H9 (cell line): ENCODE results near the gene CTU2. TPM values are rescaled to one million over a fixed set of nuclear protein-coding genes. Genes with fewer than 3 reads are reported as not detected.

ENCODE experiments used
- DNase-seq: peaks from one replicate; pipeline ENCODE4 v3.0.0-alpha.2; 2017
- H2AFZ ChIP-seq: one replicate; pipeline ENCODE4 v1.6.1; 2013; ENCODE audit warnings: mild to moderate bottlenecking, low read length, control low read depth, moderate library complexity
- H2AK5ac ChIP-seq: 2 replicates; pipeline ENCODE4 v1.6.1; 2013; ENCODE audit warnings: low read length, control low read depth, mixed read lengths; ENCODE audit not compliant: insufficient read length
- H2BK120ac ChIP-seq: one replicate; pipeline ENCODE4 v1.6.1; 2013; ENCODE audit warnings: low read depth, mild to moderate bottlenecking, low read length, control low read depth, inconsistent platforms; ENCODE audit not compliant: poor library complexity, severe bottlenecking
- H2BK12ac ChIP-seq: 2 replicates; pipeline ENCODE4 v1.6.1; 2013; ENCODE audit warnings: low read length, control low read depth, mixed read lengths, low read depth; ENCODE audit not compliant: insufficient read length
- H2BK15ac ChIP-seq: 2 replicates; pipeline ENCODE4 v1.6.1; 2013; ENCODE audit warnings: low read depth, low read length, control low read depth
- H2BK20ac ChIP-seq: one replicate; pipeline ENCODE4 v1.6.1; 2013; ENCODE audit warnings: low read depth, mild to moderate bottlenecking, low read length, control low read depth, inconsistent platforms; ENCODE audit not compliant: poor library complexity, severe bottlenecking
- H2BK5ac ChIP-seq: 2 replicates; pipeline ENCODE4 v1.6.1; 2013; ENCODE audit warnings: low read length, control low read depth, mixed read lengths; ENCODE audit not compliant: insufficient read length
- H3K14ac ChIP-seq: 2 replicates; pipeline ENCODE4 v1.6.1; 2013; ENCODE audit warnings: low read length, control low read depth; ENCODE audit not compliant: insufficient read depth
- H3K18ac ChIP-seq: 2 replicates; pipeline ENCODE4 v1.6.1; 2013; ENCODE audit warnings: low read depth, mild to moderate bottlenecking, mixed read lengths, low read length, control low read depth; ENCODE audit not compliant: insufficient read length
- H3K23ac ChIP-seq: 2 replicates; pipeline ENCODE4 v1.6.1; 2013; ENCODE audit warnings: low read length, control low read depth, mixed read lengths, low read depth; ENCODE audit not compliant: insufficient read length
- H3K23me2 ChIP-seq: 2 replicates; pipeline ENCODE4 v1.6.1; 2013; ENCODE audit warnings: low read depth, mild to moderate bottlenecking, mixed read lengths, low read length, control low read depth; ENCODE audit not compliant: insufficient read length, poor library complexity, severe bottlenecking
- H3K27ac ChIP-seq: 2 replicates; pipeline ENCODE4 v1.5.1; 2013; ENCODE audit warnings: low read length, control low read depth, mixed read lengths, low read depth; ENCODE audit not compliant: insufficient read length
- H3K27me3 ChIP-seq: 2 replicates; pipeline ENCODE4 v1.6.1; 2013; ENCODE audit warnings: low read length, control low read depth, inconsistent platforms; ENCODE audit not compliant: insufficient read depth
- H3K4ac ChIP-seq: 2 replicates; pipeline ENCODE4 v1.6.1; 2013; ENCODE audit warnings: low read depth, mild to moderate bottlenecking, control low read depth, inconsistent platforms, low read length, moderate library complexity
- H3K4me1 ChIP-seq: 2 replicates; pipeline ENCODE4 v1.6.1; 2013; ENCODE audit warnings: low read length, control low read depth, inconsistent platforms; ENCODE audit not compliant: insufficient read depth
- H3K4me2 ChIP-seq: 2 replicates; pipeline ENCODE4 v1.6.1; 2013; ENCODE audit warnings: low read length, control low read depth, mixed read lengths; ENCODE audit not compliant: insufficient read length, insufficient read depth
- H3K56ac ChIP-seq: 2 replicates; pipeline ENCODE4 v1.6.1; 2013; ENCODE audit warnings: low read depth, mild to moderate bottlenecking, mixed read lengths, low read length, control low read depth; ENCODE audit not compliant: insufficient read length
- H3K79me1 ChIP-seq: 2 replicates; pipeline ENCODE4 v1.6.1; 2013; ENCODE audit warnings: low read depth, mild to moderate bottlenecking, moderate library complexity, low read length, control low read depth, inconsistent platforms; ENCODE audit not compliant: insufficient read depth, poor library complexity, severe bottlenecking
- H3K79me2 ChIP-seq: 2 replicates; pipeline ENCODE4 v1.6.1; 2013; ENCODE audit warnings: low read length, control low read depth, inconsistent platforms; ENCODE audit not compliant: insufficient read depth
- H3K9ac ChIP-seq: 2 replicates; pipeline ENCODE4 v1.6.1; 2013; ENCODE audit warnings: low read length, control low read depth, mixed read lengths; ENCODE audit not compliant: insufficient read length; ENCODE audit errors: extremely low read depth
- H3K9me3 ChIP-seq: one replicate; pipeline ENCODE4 v1.6.1; 2013; ENCODE audit warnings: low read depth, low read length, inconsistent platforms; ENCODE audit not compliant: control insufficient read depth
- H3T11ph ChIP-seq: one replicate; pipeline ENCODE4 v1.6.1; 2013; ENCODE audit warnings: mild to moderate bottlenecking, low read length, control low read depth, inconsistent platforms
- H4K20me1 ChIP-seq: one replicate; pipeline ENCODE4 v1.6.1; 2013; ENCODE audit not compliant: control insufficient read depth, insufficient read length, insufficient read depth
- H4K5ac ChIP-seq: 2 replicates; pipeline ENCODE4 v1.6.1; 2013; ENCODE audit warnings: low read depth, mild to moderate bottlenecking, mixed read lengths, low read length, control low read depth; ENCODE audit not compliant: insufficient read length
- H4K8ac ChIP-seq: replicated peaks from 2 replicates; pipeline ENCODE4 v1.6.1; 2013; ENCODE audit warnings: low read length, control low read depth, mixed read lengths, low read depth; ENCODE audit not compliant: insufficient read length
- H4K91ac ChIP-seq: 2 replicates; pipeline ENCODE4 v1.6.1; 2013; ENCODE audit warnings: low read depth, mild to moderate bottlenecking, moderate library complexity, mixed read lengths, low read length, control low read depth; ENCODE audit not compliant: insufficient read length
- H3K27ac Mint-ChIP-seq, 3 experiments: 2 replicates in 2 of 3; 3 replicates in 1 of 3; pipeline ENCODE4 v1.8.0; 2020 to 2021; ENCODE audit warnings: mixed read lengths in 3 of 3, mild to moderate bottlenecking in 1 of 3, moderate library complexity in 1 of 3
- H3K27me3 Mint-ChIP-seq: 2 replicates; pipeline ENCODE4 v1.8.0; 2021; ENCODE audit warnings: low read depth, mild to moderate bottlenecking, moderate library complexity, mixed read lengths
- H3K36me3 Mint-ChIP-seq, 3 experiments: 2 replicates in 2 of 3; 3 replicates in 1 of 3; pipeline ENCODE4 v1.8.0; 2020 to 2021; ENCODE audit warnings: low read depth in 3 of 3, mixed read lengths in 3 of 3; ENCODE audit not compliant: insufficient read depth in 1 of 3
- H3K4me1 Mint-ChIP-seq, 2 experiments: 2 replicates each; pipeline ENCODE4 v1.8.0; 2020; ENCODE audit warnings: mixed read lengths in 2 of 2
- H3K4me3 Mint-ChIP-seq, 2 experiments: 2 replicates in 1 of 2; 3 replicates in 1 of 2; pipeline ENCODE4 v1.8.0; 2020 to 2021; ENCODE audit warnings: mild to moderate bottlenecking in 2 of 2, mixed read lengths in 2 of 2, moderate library complexity in 1 of 2
- H3K9me3 Mint-ChIP-seq, 2 experiments: 2 replicates in 1 of 2; 3 replicates in 1 of 2; pipeline ENCODE4 v1.8.0; 2020; ENCODE audit warnings: mild to moderate bottlenecking in 2 of 2, mixed read lengths in 2 of 2, moderate library complexity in 1 of 2
- WGBS: extraction: QIAGEN DNeasy Blood & Tissue Kit; methylation state at CpG from one replicate; pipeline ENCODE4 v1.1.7; 2013; ENCODE audit warnings: missing lambda C conversion rate, low lambda C conversion rate, mixed read lengths; ENCODE audit not compliant: insufficient read length; ENCODE audit errors: extremely low coverage; 5-methylcytosine and 5-hydroxymethylcytosine counted together
- total RNA-seq: library from RNA; stranded (reverse); gene quantifications from 2 replicates; pipeline ENCODE4 v1.2.1, GENCODE V29; 2021
- TF ChIP-seq, protein P1 (sequence below): fragments of 200-600 bp; sonication (generic); conservative IDR thresholded peaks from 3 replicates; pipeline ENCODE4 v1.8.0; 2021; ENCODE audit warnings: antibody characterized with exemption, mild to moderate bottlenecking

Gene CTU2
- total RNA-seq, 1 experiment from 2014 or later, result 32.8 TPM

GRCh38 chr16:88695218-88695617 lies 11.1 kb upstream of the CTU2 start:
- no peaks in the 10 kb centered on the region for H3K9me3 Mint-ChIP-seq
- H3K18ac ChIP-seq, result no peak overlapping the region
- no peak overlapping the region for H2BK15ac ChIP-seq
- H3K27me3 ChIP-seq, result no peaks in the 10 kb centered on the region
- no peak overlapping the region for H3K4ac ChIP-seq
- no peaks in the 10 kb centered on the region for H3K23me2 ChIP-seq
- H2AFZ ChIP-seq, result no peak overlapping the region
- H3K36me3 Mint-ChIP-seq, result peaks cover 0 to 15% (median 14%) of the 10 kb centered on the region in 3 experiments; a peak in 4 of 7 replicates
- H2BK20ac ChIP-seq, result no peak overlapping the region
- no peak overlapping the region for H3K14ac ChIP-seq
- no peaks in the 10 kb centered on the region for H4K20me1 ChIP-seq
- no peaks in the 10 kb centered on the region for H3K9me3 ChIP-seq
- H4K5ac ChIP-seq, result no peak overlapping the region
- no peak overlapping the region for H2BK120ac ChIP-seq
- H3K56ac ChIP-seq, result no peak overlapping the region
- no peak overlapping the region for H2BK5ac ChIP-seq
- H3K23ac ChIP-seq, result no peak overlapping the region
- no peak overlapping the region for H3K9ac ChIP-seq
- no peak overlapping the region for H2AK5ac ChIP-seq
- H3K79me1 ChIP-seq, result no peaks in the 10 kb centered on the region
- DNase-seq, result no peak
- peaks cover 7% of the 10 kb centered on the region; the same call in 1 of the 2 replicates for H3K27me3 Mint-ChIP-seq
- H3K27ac ChIP-seq, result no peak overlapping the region
- no peaks in the 10 kb centered on the region for H3K79me2 ChIP-seq
- H3K4me2 ChIP-seq, result no peak overlapping the region
- H3T11ph ChIP-seq, result no peak overlapping the region
- WGBS, result no CpG with 5 or more reads among the region's 15 CpGs
- no peak overlapping the region for H3K4me3 Mint-ChIP-seq
- H2BK12ac ChIP-seq, result no peak overlapping the region
- no peaks in the 10 kb centered on the region for H3K4me1 ChIP-seq
- H3K27ac Mint-ChIP-seq, result no peak overlapping the region
- TF ChIP-seq, protein P1, sequence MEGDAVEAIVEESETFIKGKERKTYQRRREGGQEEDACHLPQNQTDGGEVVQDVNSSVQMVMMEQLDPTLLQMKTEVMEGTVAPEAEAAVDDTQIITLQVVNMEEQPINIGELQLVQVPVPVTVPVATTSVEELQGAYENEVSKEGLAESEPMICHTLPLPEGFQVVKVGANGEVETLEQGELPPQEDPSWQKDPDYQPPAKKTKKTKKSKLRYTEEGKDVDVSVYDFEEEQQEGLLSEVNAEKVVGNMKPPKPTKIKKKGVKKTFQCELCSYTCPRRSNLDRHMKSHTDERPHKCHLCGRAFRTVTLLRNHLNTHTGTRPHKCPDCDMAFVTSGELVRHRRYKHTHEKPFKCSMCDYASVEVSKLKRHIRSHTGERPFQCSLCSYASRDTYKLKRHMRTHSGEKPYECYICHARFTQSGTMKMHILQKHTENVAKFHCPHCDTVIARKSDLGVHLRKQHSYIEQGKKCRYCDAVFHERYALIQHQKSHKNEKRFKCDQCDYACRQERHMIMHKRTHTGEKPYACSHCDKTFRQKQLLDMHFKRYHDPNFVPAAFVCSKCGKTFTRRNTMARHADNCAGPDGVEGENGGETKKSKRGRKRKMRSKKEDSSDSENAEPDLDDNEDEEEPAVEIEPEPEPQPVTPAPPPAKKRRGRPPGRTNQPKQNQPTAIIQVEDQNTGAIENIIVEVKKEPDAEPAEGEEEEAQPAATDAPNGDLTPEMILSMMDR, result no peak
- H4K91ac ChIP-seq, result no peak overlapping the region
- H3K4me1 Mint-ChIP-seq, result no peaks in the 10 kb centered on the region
- H4K8ac ChIP-seq, result no peak overlapping the region
